GM12892 (cell line): ENCODE data around the gene PCID2.

Experiments
- POLR2A ChIP-seq: IDR thresholded peaks from 2 replicates; pipeline ENCODE4 v1.6.1; 2011; ENCODE audit warnings: low read depth, low read length, control low read depth
- POLR2AphosphoS5 ChIP-seq: IDR thresholded peaks from 2 replicates; pipeline ENCODE4 v1.6.1; 2011; ENCODE audit warnings: low read depth, low read length, control low read depth
- TAF1 ChIP-seq: IDR thresholded peaks from 2 replicates; pipeline ENCODE4 v1.6.1; 2011; ENCODE audit warnings: low read depth, mild to moderate bottlenecking, control low read depth, low read length, borderline replicate concordance

DNA sequence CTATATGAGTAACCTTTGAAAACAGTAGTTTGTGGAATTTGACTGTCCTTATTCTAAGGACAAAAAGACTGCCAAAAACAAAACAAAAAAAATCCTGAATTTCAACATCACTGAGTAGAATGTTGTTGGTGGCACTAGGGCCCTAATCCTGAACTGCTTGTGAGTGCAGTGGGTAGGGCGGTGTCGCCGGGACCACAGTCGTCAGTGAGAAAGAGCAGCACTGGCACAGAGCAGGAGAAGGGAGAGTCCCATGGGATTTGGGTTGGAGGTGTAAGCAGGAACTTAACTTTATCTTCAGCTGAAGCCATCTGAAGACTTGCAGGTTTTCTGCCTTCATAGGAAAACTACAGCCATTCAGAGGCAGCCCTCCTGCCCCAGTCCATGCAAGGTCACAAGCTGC is 5.6 kb downstream of the PCID2 start:
- TF ChIP-seq POLR2A = no peak
- TF ChIP-seq POLR2AphosphoS5 = no peak
- no peak for TF ChIP-seq TAF1
